GM21717 (cell line): Measurements from ENCODE around the gene PDZD2.
"Not testable (repeated sequence)": the region's sequence is repeated elsewhere in the genome, so short reads cannot be mapped to it uniquely, and the experiment has no call there.

Experiments
- ATAC-seq: cut with Tn5 transposase; IDR thresholded peaks from one replicate; pipeline ENCODE4 v1.9.1; 2021; ENCODE audit warnings: mild to moderate bottlenecking, moderate library complexity; ENCODE audit not compliant: unreplicated experiment

The PDZD2 gene

DNA sequence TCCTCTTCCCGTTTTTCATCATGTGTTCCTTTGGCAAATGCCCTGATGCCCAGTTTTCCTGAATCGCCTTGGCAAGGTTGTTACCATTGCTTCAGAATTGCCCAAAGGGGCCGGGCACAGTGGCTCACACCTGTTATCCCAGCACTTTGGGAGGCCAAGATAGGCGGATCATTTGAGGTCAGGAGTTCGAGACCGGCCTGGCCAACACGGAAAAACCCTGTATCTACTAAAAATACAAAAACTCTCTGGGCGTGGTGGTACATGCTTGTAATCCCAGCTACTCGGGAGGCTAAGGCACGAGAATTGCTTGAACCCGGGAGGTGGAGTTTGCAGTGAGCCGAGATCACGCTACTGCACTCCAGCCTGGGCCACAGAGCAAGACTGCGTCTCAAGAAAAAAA is 125.8 kb downstream of the PDZD2 start:
- not testable (repeated sequence) for ATAC-seq

DNA sequence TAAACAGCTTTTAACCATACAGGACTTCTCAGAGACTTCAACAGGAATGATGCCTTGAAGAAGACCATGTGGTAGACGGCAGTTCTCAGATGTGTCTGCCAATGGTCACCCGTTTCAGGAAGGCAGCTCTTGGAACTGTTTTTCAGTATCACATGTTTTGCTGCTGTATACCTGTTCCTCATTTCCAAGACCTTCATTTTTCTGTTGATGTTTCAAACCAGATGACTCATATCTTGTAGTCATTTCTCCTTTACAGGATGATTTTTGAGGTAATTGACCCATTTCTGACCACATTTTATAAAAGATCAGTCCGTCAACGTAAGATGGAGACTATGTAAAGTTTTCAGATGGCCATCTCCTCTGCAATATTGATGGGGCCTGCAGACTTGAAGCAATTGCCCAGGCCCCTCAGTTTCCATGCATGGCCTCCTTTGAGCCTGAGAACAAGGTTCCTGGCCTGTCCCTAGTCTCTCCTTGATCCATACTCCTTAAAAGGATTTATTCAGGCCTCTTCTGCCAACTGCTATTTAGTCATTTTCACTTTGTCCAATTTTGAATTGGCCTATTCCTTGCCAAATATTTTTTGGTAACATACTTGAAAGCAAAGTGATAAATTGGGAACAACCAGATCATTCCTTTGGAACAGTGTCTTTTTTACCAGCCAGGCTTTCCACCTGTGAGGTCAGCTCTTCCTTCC is 128.6 kb downstream of the PDZD2 start:
- ATAC-seq: peak; percentile 54

DNA sequence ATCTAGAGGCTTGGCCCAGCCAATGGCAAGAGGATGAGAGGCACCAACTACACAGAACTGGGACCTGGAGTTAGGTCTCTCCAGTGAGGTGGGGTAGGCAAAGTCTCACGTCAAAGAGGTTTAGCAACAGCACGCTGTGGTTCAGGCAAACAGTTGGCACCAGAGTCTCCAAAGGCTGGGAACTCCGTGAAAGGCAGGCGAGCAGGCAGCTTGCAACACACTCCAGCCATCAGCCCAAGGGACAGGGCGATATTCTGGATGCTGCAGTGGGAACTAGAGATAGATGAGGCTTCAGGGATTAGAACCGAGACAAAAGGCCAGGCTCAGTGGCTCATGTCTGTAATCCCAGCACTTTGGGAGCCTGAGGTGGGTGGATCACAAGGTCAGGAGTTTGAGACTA is 129.1 kb downstream of the PDZD2 start:
- no peak for ATAC-seq

DNA sequence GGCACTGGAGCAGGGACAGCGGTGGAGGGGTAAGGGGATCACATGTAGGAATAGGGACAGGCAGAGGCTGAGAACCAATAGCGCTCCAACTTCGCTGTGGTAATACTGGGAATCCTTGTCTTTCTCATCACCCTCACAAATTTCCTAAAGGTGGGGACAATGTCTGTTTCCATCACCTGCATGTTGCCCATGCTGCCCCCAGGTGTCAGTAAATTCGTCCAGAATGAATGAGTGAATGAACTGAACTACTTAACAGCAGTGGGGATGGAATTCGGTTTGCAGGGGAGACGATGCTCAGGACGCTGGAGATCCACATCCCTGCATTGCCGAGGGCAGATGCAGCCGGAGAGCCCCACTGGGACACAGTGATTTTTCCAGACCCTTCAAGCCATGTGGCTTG is 129.9 kb downstream of the PDZD2 start:
- no peak for ATAC-seq

DNA sequence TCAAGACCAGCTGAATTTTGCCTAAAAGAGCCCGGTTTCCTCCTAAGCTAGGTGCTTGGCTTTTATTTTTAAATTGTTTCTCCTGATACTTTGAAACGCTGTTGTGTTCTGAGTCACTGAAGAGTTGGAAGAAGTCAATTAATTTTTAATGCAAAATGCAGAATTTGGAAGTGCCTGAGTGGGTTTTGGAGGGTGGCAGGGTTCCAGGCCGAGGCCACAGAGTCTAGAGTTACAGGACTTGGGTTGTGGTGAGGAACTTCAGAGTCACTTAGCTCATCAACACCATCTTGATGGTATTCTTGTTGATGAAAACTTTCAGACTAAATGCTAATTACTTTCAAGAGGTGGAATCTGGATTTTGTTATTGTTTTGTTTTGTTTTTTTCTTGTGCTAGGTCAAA is 130.6 kb downstream of the PDZD2 start:
- no peak for ATAC-seq

DNA sequence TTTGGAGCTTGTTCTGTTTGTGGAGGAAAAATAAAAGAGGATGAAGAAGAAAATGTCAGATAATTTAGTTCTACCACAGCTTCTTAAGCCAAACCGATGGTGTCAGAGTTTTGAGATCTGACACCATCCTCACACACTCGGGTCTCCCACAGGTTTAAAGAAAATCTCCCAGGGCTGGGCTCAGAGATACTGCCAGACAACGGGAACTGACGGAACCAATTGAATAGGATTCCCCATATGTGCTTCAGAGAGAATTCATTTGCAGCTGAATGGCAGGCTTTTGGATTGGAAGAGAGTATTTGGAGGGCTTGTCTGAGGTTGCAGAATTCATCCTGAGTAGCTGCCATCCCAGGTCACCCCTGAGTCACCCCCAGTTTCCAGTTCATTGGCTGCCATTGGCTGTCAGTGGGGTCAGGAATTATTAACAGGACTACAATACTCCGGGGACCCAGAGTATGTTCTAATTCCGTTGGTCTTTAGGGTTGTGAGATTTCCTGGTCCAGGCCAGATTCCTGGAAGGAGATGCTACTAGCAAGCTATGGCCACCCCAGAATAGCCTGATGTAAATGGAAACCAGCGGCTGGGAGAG is 131.3 kb downstream of the PDZD2 start:
- ATAC-seq: no peak

DNA sequence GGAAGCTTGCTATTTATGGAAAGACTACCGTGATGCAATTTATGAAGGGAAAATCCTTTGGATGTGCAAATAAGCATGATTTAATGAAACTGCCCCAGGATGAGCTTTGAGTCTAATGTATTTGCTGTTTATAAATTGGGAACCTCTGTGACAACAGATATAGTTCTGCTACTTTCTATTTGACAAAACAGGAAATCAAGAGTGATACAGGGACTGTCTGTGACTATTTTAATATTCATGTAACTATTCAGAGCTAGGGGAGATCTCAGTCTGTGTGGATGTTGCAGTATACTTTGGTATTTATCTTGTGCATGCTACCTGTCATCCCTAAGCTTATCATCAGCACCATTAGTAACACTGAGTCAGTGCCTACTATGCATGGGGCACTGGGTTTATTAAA is 132.1 kb downstream of the PDZD2 start:
- peak; percentile 92 for ATAC-seq

DNA sequence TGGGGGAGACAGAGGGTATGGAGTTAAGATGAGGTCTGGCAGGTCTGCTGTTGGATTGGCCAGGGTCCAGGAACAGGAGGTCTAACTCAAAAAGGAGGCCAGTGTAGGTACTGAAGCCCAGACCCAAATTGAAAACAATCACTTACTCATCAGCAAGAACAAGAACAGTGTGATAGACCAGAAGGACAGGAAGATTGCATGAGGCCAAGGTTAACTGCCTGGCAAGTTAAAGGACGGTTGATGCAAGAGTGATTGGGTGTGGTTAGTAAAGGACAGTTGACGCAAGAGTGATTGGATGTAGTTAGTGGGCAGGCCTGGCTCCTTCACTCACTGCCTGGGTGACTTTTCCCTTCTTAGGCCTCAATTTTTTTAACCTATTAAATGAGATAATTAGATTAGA is 132.6 kb downstream of the PDZD2 start:
- ATAC-seq: no peak

DNA sequence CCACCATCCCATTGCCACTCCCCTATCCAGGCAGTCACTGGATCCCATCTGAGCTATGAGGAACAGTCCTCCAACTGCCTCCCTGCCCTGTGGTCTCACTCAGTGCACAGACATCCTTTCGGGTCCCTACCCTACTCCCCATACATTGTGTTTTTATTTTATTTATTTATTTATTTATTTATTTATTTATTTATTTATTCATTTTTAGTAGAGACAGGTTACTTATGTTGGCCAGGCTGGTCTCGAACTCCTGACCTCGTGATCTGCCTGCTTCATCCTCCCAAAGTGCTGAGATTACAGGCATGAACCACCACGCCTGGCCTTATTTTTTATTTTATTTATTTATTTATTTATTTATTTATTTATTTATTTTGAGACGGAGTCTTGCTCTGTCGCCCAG is 137.4 kb downstream of the PDZD2 start:
- not testable (repeated sequence) for ATAC-seq

DNA sequence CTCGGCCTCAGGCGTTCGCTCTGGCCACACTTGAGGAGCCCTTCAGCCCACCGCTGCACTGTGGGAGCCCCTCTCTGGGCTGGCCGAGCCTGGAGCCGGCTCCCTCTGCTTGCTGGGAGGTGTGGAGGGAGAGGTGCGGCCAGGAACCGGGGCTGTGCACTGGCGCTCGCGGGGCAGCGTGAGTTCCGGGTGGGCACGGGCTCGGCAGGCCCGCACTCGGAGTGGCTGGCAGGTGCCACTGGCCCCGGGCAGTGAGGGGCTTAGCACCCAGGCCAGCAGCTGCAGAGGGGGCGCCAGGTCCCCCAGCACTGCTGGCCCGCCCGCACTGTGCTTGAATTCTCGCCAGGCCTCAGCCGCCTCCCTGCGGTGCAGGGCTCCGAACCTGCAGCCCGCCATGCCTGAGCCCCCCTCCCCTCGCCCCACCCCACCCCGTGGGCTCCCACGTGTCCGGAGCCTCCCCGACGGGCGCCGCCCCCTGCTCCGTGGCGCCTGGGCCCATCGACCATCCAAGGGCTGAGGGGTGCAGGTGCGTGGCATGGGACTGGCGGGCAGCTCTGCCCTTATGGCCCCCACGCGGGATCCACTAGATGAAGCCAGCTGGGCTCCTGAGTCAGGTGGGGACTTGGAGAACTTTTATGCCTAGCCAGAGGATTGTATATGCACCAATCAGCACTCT is 138.2 kb downstream of the PDZD2 start:
- ATAC-seq: no peak

DNA sequence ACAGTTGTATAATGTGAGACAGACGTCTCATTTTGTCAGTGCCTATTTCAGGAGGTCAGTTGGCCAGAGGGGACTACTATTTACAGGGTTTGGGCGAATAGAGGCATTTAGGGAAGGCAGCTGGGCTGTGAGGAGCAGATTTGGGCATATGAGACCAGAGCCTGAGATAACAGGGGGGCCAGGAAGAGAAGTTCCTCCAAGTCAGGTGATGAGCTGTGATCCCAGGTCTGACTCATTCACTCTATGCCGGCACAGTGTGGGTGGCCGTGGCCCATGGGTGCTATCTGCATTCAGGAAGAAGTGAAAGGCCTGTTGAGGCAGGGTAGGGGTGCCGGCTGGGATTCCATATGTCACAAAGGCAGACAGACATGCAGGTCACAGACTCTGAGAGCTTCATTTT is 142.8 kb downstream of the PDZD2 start:
- no peak for ATAC-seq

DNA sequence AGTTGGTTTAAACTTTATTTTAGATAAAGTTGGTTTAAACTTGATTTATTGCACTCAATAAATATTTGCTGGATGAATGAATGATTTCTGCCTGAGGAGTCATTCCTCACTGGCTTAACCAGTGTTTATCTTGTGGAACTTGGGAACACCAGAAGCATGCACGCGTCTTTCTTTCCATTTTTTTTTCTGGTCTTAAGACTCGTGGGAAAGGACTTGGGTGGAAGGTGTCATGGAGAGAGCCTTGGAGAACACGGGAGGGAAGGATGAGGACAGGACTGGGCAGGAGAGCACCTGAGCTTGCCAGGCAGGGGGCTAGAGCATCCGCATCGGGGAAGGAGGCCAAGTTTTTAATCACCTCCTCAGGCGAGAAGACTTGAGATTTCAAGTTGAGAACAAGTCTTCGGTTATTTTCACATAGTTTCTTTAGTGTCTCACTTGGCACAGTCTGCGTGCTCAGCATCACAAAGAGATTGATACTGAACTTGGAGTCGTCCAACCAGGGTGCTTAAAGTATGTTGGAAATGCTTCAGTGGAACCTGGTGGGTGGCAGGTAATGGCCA is 144.2 kb downstream of the PDZD2 start:
- no peak for ATAC-seq

DNA sequence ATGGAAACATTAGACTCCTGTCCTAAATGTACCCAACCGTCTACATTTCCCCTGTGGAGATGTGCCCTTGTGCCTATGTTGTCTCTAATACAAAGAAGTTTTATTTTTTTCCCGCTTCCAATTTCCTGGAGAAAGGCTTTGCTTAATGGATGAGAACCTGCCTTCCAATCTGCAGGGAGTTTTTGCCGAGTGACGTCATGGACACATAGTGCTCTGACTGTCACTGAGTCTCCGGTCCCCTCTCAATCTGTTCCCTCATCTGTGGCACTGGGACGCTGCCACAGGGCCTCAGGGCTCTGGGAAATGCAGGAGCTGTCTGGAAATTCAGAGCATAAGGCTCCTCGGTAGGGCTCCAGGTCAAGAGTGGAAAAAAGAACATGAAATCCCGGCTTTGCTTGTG is 144.8 kb downstream of the PDZD2 start:
- ATAC-seq: no peak

DNA sequence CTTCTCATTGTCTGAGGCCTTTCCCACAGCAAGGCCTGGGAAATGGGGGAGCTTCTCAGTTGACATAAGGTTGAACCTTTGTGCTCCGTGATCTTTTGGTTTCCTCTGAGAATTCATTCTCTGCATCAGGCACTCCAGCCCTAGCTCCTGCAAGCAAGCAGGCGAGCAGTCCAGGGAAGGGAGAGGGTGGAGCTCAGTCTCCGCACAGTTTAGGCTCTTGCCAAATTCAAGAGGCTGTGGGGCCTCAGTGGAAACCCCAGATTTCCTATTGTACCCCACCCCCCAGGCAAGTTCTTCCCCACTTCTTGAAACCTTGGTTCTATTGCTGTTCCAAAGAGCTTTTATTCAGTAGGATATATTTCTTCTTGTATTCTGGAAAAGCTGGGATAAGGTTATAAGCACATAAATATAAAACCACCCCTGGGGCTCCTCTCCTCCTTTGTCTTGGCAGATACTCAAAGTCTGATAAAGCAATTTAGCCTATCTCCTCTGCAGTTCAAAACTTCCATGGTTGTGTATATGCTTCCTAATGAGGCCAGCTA is 147.2 kb downstream of the PDZD2 start:
- no peak for ATAC-seq

DNA sequence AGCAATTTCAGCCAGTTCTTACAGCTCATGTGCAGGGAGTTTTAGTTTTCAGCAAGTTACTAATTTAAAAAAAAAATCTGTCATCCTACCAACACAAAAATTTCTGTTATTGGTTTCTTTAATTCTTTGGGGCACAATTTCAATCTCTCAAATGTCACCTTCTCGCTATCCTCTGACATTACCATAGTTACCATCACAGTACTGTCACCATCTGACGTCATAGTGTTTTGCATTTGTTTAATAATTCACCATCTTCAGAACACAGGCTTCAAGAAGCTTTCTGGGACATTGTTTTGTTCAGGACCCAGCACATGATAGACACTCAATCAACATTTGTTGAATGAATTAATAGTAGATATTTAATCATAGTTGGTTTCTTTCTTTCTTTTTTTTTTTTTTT is 155.1 kb downstream of the PDZD2 start:
- ATAC-seq: no peak

DNA sequence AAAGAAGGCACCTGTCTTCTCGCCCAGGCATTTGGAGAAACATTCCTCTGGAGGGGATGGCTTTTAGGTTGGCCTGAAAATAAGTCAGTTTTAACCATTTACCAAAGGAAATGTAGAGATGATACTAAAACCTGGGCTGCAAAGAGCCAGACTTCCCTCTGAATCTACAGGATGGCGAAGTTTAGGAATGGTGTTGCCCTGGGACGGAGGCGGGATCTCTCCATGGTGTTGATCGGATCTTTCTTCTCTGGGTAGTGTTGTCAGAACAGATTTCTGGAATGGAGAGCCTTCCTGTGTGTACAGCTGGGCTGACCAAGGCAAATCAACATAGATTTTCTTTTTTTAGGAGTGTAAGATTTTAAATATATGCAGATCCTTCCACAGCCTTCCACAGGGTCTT is 159.2 kb downstream of the PDZD2 start:
- ATAC-seq: no peak

DNA sequence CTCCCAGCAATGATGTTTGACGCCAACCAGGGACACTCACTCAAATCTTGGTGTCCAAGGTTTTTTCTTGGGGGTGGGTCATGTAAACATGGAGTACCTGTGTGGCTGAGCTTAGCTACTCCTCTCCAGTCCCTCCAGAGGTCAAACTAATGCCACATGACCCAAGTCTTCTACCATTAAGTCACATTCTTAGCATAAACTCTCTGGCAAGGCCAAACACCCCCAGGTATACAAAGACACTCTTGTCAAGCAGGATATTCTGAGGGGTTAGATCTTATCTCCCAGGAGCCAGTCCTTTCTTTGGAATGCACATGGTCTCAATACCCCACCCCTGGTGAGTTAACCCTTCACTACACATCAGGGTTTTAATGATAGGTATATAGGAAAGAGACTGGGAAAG is 161.4 kb downstream of the PDZD2 start:
- ATAC-seq: no peak

DNA sequence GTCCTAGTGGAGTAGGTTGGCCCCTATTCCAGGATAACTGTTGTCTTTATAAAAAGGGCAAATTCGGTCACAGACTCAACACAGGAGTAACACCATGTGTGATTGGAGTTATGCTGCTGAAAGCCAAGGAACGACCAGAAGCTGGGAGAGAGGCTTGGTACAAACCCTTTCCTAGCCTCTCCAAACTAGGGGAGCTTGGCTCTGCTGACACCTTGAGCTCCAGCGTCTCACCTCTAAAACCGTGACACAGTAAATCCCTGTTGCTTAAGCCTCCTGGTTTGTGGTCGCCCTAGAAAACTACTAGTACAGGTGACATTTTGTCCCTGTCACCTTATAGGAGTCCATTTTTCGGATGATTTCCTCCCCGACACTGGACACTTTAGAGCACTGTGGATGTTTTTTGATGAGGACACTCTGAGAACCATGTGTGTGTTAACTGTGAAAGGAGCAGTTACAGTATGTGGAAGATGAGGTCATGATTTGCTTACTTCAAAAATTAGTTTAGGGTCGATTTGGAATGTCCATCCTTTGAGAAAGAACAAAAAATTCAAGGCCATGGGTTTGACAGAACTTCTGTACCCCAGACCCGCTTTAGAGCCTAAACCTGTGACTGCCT is 167.0 kb downstream of the PDZD2 start:
- ATAC-seq: no peak

DNA sequence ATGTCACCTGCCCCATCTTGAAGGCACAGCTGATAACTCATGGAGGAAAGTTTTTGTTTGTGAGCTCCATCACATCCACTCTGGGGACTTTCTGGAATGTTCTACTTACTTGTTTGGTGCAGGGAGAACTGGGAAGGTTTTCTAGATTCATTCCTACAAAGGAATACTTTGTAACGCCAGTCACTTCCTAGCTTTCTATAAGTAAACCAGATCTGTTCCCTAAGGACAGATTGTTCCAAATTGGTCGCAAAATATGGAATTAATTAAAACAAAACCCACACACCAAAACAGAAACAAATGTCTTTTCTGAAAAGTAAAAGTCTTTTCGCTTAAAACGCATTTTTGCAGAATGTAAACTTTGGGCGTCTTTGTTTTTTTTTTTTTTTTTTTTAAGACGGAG is 167.6 kb downstream of the PDZD2 start:
- no peak for ATAC-seq

DNA sequence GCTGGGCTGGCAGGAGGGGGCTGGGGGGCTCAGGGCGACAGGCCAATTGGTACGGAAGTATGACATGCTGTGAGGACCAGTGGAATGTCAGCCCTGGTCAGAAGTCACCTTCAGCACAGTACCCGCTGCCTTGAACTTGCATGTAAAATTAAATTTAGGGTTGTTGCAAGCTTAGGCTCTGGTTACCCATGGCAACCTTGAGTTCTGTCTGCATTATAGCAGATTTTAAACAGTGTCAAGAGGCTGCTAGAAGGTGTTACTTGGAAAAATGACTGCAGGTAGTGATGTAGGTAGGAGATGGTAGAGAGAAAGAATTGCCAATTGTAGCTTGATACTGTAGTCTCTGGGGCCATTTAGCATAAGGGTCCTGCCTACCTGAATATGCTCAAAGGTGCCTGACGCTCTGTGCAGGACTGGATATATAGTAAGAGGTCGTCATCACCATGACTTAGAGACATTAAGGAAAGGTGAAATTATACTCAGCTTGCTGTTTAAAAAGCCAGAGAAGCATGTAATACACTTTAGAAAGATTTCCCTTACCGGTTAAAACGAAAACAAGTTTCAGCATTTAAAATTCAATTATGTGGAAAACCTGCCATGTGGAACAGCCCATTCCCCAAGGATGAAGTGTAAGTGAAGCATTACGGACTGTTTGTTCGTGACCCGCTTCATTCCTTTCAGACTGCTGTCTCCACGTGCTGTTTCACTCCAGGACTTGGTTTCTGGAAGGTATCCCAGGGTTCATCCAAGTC is 169.0 kb downstream of the PDZD2 start:
- no peak for ATAC-seq
